ENCODE results near the gene MAGI1. TPM values are rescaled to one million over a fixed set of nuclear protein-coding genes. Genes with fewer than 3 reads are reported as not detected.

The MAGI1 gene
- total RNA-seq, 5 donors from 2014 or later (not counting 1 experiment from before 2014, with no cell fraction given) = 0.23 to 0.63 (median 0.29) TPM

DNA sequence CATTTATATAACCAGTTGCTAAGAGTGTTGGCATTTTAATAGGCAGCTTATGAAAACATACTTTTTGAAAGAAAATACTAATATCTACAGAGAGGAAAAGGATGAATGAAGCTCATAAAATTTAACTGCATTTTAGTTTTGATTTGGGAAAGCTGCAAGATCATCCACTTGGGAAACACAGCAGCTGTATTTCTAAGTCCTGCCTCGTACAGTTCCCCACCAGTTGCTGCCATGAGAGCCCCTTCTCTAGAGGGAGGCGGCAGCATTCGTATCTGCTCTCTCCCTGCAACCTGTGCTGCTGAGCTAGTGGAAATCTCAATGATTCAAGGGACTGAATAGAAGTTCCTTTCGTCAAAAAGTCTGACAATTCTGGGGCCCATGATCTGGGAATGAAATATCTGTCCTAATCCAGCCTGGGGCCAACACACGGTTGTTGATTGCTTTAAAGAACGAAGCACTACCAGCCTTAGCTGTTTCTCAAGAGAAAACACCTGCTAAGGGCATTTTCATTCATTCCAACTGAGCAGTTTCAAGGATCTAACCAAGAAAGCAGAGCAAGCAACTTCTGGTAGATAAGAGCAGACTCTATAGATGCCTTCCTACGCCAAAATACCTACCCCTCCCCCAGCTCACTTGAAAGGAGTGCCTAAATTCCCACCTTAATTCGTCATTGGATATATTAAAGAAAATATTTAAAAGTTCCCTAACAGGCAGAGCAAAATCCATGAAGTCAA lies 223.7 kb downstream of the MAGI1 start:
- H3K4me1 ChIP-seq (ENCODE audit: control insufficient read depth in 1 of 2, extremely low read depth in 1 of 2, insufficient read depth in 2 of 2, low read length in 2 of 2) = no peaks in the 10 kb centered on the region
- POLR2A ChIA-PET = no interaction called here
- H3K27me3 Mint-ChIP-seq = no peaks in the 10 kb centered on the region
- CTCF ChIA-PET = no interaction called here
- H3K9me3 ChIP-seq = no peaks in the 10 kb centered on the region
- H3K27ac ChIP-seq (ENCODE audit: low read length) = no peak overlapping the region
- no peak overlapping the region for H3K4me3 Mint-ChIP-seq
- no peak for DNase-seq
- H3K36me3 Mint-ChIP-seq = no peaks in the 10 kb centered on the region
- no peaks in the 10 kb centered on the region for H3K27me3 ChIP-seq (replicated peaks in 1 of 2; ENCODE audit: control insufficient read depth in 2 of 2, extremely low read depth in 1 of 2, insufficient read depth in 2 of 2, low read length in 1 of 2)
- no peaks in the 10 kb centered on the region for H3K4me1 Mint-ChIP-seq
- no peaks in the 10 kb centered on the region for H3K36me3 ChIP-seq (ENCODE audit: control insufficient read depth in 2 of 2, extremely low read depth in 1 of 2, insufficient read depth in 1 of 2, low read length in 1 of 2)
- H3K27ac Mint-ChIP-seq = no peak overlapping the region
- no peak overlapping the region for H3K4me3 ChIP-seq (ENCODE audit: control insufficient read depth in 1 of 2, extremely low read depth in 1 of 2, low read length in 1 of 2)
- peaks cover 0 to 7% (median 3%) of the 10 kb centered on the region in 3 donors for H3K9me3 Mint-ChIP-seq
- no peak for ATAC-seq (replicated peaks in 1 of 4)
- 66% methylated on average over 5 of the region's 8 CpGs for WGBS (ENCODE audit: insufficient coverage)

DNA sequence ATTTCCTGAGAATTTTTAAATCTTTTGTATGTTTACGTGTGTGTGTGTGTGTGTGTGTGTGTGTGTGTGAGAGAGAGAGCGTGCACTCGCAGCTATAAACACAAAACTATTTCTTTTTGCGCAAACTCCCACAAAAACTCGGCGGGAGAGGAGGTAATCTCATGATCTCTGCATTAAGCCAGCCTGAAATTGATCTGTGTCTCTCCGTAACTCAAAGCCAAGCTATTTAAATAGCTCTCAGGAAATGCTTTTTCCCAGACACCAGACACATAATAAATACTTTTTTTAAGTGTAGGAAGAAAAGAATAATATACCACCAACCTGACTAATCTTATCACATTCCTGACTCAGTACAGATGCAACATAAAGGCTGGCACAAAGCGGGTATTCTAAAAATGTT lies 226.8 kb downstream of the MAGI1 start:
- Histone ChIP-seq H3K9me3 (no peaks in the 10 kb centered on the region), H3K27me3 (replicated peaks in 1 of 2; ENCODE audit: control insufficient read depth in 2 of 2, extremely low read depth in 1 of 2, insufficient read depth in 2 of 2, low read length in 1 of 2) (no peaks in the 10 kb centered on the region), H3K27ac (ENCODE audit: low read length) (no peak overlapping the region), H3K4me1 (ENCODE audit: control insufficient read depth in 1 of 2, extremely low read depth in 1 of 2, insufficient read depth in 2 of 2, low read length in 2 of 2) (no peaks in the 10 kb centered on the region), H3K4me3 (ENCODE audit: control insufficient read depth in 1 of 2, extremely low read depth in 1 of 2, low read length in 1 of 2) (no peak overlapping the region), H3K36me3 (ENCODE audit: control insufficient read depth in 2 of 2, extremely low read depth in 1 of 2, insufficient read depth in 1 of 2, low read length in 1 of 2) (no peaks in the 10 kb centered on the region)
- Mint-ChIP-seq H3K9me3 (peaks cover 0 to 6% (median 3%) of the 10 kb centered on the region in 3 donors), H3K27ac (no peak overlapping the region), H3K4me1 (no peaks in the 10 kb centered on the region), H3K27me3 (no peaks in the 10 kb centered on the region), H3K36me3 (no peaks in the 10 kb centered on the region), H3K4me3 (no peak overlapping the region)
- ATAC-seq (replicated peaks in 1 of 4) = no peak
- no CpG with 5 or more reads among the region's 8 CpGs for WGBS (ENCODE audit: insufficient coverage)
- no peak for DNase-seq
- ChIA-PET CTCF (no interaction called here), POLR2A (no interaction called here)

DNA sequence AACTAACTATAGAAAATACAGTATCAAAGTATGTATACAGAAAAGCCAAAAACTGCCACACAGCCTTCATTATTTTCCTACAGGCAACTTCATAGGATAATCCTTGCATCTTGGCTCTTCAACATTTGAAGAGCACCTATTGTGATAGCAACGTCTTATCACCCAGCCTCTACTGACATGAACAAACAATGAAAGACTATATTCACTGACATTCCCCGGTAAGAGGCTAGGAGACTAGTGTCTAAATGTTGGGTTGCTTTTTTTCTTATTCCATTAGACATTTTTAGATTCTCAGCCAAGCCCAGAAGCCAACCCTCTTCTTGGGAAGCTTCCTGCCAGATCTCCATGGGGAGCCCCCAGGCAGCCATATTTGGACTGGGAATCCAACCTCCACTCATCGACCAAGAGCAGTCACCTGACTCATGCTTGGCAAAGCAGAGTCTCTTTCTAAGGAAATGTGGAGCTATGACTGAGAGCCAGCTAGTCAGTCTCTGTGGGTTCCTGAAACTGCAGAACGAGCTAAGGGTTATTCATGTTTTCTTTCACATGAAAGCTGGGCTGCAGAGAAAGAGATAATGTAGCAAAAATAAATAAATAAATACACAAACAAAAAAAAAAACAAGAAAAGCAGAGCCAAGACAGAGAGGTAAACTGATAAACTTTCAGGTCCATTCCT lies 227.5 kb downstream of the MAGI1 start:
- DNase-seq = no peak
- no peak overlapping the region for H3K27ac Mint-ChIP-seq

DNA sequence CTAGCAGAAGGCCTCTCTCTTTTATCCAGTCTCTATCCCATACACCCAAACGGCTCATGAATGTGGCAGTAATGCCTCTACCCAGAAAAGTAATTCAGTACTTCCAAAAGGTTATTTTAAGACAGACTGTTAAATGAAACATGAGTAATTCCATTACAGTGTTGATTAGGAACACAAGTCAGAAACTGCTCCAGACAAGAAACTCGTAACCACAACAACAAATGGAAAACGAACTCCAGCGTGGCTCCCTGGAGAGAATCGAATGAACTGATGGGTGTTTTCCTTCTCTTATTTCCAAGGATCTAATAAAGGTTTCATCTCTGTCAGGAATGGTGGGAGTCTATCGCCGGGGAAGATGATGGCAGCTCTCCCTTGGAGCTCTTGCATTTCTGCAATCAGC lies 228.4 kb downstream of the MAGI1 start:
- no peak overlapping the region for H3K4me3 Mint-ChIP-seq
- WGBS (ENCODE audit: insufficient coverage) = no CpG with 5 or more reads among the region's 7 CpGs
- POLR2A ChIA-PET = no interaction called here

More for the DNA sequence above, 227.5 kb downstream of the MAGI1 start:
- ChIA-PET CTCF (no interaction called here), POLR2A (no interaction called here)
- Histone ChIP-seq H3K36me3 (ENCODE audit: control insufficient read depth in 2 of 2, extremely low read depth in 1 of 2, insufficient read depth in 1 of 2, low read length in 1 of 2) (no peaks in the 10 kb centered on the region), H3K4me1 (ENCODE audit: control insufficient read depth in 1 of 2, extremely low read depth in 1 of 2, insufficient read depth in 2 of 2, low read length in 2 of 2) (no peaks in the 10 kb centered on the region), H3K27ac (ENCODE audit: low read length) (no peak overlapping the region), H3K4me3 (ENCODE audit: control insufficient read depth in 1 of 2, extremely low read depth in 1 of 2, low read length in 1 of 2) (no peak overlapping the region), H3K9me3 (no peaks in the 10 kb centered on the region), H3K27me3 (replicated peaks in 1 of 2; ENCODE audit: control insufficient read depth in 2 of 2, extremely low read depth in 1 of 2, insufficient read depth in 2 of 2, low read length in 1 of 2) (no peaks in the 10 kb centered on the region)
- ATAC-seq (replicated peaks in 1 of 4) = no peak
- no peak overlapping the region for H3K4me3 Mint-ChIP-seq
- H3K9me3 Mint-ChIP-seq = peaks cover 0 to 6% (median 3%) of the 10 kb centered on the region in 3 donors
- no peaks in the 10 kb centered on the region for H3K4me1 Mint-ChIP-seq
- no CpG with 5 or more reads among the region's 4 CpGs for WGBS (ENCODE audit: insufficient coverage)
- H3K27me3 Mint-ChIP-seq = no peaks in the 10 kb centered on the region
- no peaks in the 10 kb centered on the region for H3K36me3 Mint-ChIP-seq

DNA sequence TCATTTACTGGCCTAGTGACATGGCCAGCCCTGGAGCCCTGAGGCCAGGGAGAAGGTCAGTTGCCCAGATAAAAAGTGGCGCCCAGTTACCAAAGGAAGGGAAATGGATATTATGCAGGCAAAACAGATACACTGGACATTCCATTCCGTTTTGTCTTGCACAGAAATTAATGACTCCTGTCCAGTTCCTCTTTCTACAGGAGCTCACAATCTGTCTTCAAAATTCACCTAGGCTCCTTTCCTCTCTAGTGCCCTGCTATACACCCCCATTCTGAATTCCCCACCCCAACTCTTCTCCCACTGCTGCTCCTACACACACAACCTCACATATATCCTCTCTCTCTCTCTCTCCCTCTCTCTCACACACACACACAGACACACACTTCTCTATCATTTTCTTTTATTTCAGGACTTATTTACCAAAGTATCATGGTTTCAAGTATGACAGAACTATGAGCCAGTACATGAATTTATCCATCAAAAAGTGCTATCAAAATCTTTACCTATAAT lies 229.0 kb downstream of the MAGI1 start:
- Mint-ChIP-seq H3K36me3 (no peaks in the 10 kb centered on the region), H3K4me3 (no peak overlapping the region), H3K9me3 (peaks cover 0 to 6% (median 3%) of the 10 kb centered on the region in 3 donors), H3K4me1 (no peaks in the 10 kb centered on the region), H3K27ac (no peak overlapping the region), H3K27me3 (no peaks in the 10 kb centered on the region)
- no peaks in the 10 kb centered on the region for H3K9me3 ChIP-seq
- ChIA-PET POLR2A (no interaction called here), CTCF (no interaction called here)
- no peak overlapping the region for H3K27ac ChIP-seq (ENCODE audit: low read length)
- DNase-seq (no peak), ATAC-seq (replicated peaks in 1 of 4) (no peak)
- H3K36me3 ChIP-seq (ENCODE audit: control insufficient read depth in 2 of 2, extremely low read depth in 1 of 2, insufficient read depth in 1 of 2, low read length in 1 of 2) = no peaks in the 10 kb centered on the region
- no peaks in the 10 kb centered on the region for H3K27me3 ChIP-seq (replicated peaks in 1 of 2; ENCODE audit: control insufficient read depth in 2 of 2, extremely low read depth in 1 of 2, insufficient read depth in 2 of 2, low read length in 1 of 2)
- 46% methylated on average over 2 of the region's 2 CpGs for WGBS (ENCODE audit: insufficient coverage)
- no peaks in the 10 kb centered on the region for H3K4me1 ChIP-seq (ENCODE audit: control insufficient read depth in 1 of 2, extremely low read depth in 1 of 2, insufficient read depth in 2 of 2, low read length in 2 of 2)
- no peak overlapping the region for H3K4me3 ChIP-seq (ENCODE audit: control insufficient read depth in 1 of 2, extremely low read depth in 1 of 2, low read length in 1 of 2)

More for the DNA sequence above, 228.4 kb downstream of the MAGI1 start:
- Mint-ChIP-seq H3K36me3 (no peaks in the 10 kb centered on the region), H3K4me1 (no peaks in the 10 kb centered on the region), H3K27ac (no peak overlapping the region), H3K27me3 (no peaks in the 10 kb centered on the region), H3K9me3 (peaks cover 0 to 6% (median 3%) of the 10 kb centered on the region in 3 donors)
- no peak overlapping the region for H3K27ac ChIP-seq (ENCODE audit: low read length)
- CTCF ChIA-PET = no interaction called here
- H3K4me3 ChIP-seq (ENCODE audit: control insufficient read depth in 1 of 2, extremely low read depth in 1 of 2, low read length in 1 of 2) = no peak overlapping the region
- no peaks in the 10 kb centered on the region for H3K9me3 ChIP-seq
- H3K36me3 ChIP-seq (ENCODE audit: control insufficient read depth in 2 of 2, extremely low read depth in 1 of 2, insufficient read depth in 1 of 2, low read length in 1 of 2) = no peaks in the 10 kb centered on the region
- ATAC-seq (replicated peaks in 1 of 4) = no peak
- no peaks in the 10 kb centered on the region for H3K27me3 ChIP-seq (replicated peaks in 1 of 2; ENCODE audit: control insufficient read depth in 2 of 2, extremely low read depth in 1 of 2, insufficient read depth in 2 of 2, low read length in 1 of 2)
- no peaks in the 10 kb centered on the region for H3K4me1 ChIP-seq (ENCODE audit: control insufficient read depth in 1 of 2, extremely low read depth in 1 of 2, insufficient read depth in 2 of 2, low read length in 2 of 2)
- DNase-seq = no peak

DNA sequence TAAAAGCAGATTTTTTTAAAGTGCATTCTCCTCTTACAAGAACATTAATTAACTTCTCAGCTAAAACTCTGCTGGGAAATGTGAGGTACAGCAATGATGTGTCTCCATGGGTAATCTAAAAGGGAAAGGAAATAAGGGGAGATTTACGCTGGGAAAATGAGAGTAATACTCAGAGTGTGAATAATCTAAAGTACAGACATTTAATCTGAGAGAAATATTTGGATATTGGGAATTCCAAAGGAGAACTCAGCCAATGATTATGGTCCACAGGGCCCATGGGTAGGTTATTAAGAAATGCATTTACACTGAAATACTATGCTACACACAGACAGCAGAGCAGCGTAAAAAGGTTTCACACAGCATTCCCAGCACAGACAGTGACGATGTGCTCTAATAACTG lies 229.9 kb downstream of the MAGI1 start:
- H3K27ac Mint-ChIP-seq = no peak overlapping the region
- H3K9me3 Mint-ChIP-seq = peaks cover 0 to 9% (median 3%) of the 10 kb centered on the region in 3 donors
- ChIA-PET CTCF (no interaction called here), POLR2A (no interaction called here)
- H3K27me3 ChIP-seq (replicated peaks in 1 of 2; ENCODE audit: control insufficient read depth in 2 of 2, extremely low read depth in 1 of 2, insufficient read depth in 2 of 2, low read length in 1 of 2) = no peaks in the 10 kb centered on the region
- H3K27me3 Mint-ChIP-seq = no peaks in the 10 kb centered on the region
- no peak overlapping the region for H3K27ac ChIP-seq (ENCODE audit: low read length)
- H3K4me1 ChIP-seq (ENCODE audit: control insufficient read depth in 1 of 2, extremely low read depth in 1 of 2, insufficient read depth in 2 of 2, low read length in 2 of 2) = no peaks in the 10 kb centered on the region
- H3K4me3 Mint-ChIP-seq = no peak overlapping the region
- no peaks in the 10 kb centered on the region for H3K9me3 ChIP-seq
- WGBS (ENCODE audit: insufficient coverage) = 80% methylated on average over 3 of the region's 3 CpGs
- H3K36me3 Mint-ChIP-seq = no peaks in the 10 kb centered on the region
- no peak overlapping the region for H3K4me3 ChIP-seq (ENCODE audit: control insufficient read depth in 1 of 2, extremely low read depth in 1 of 2, low read length in 1 of 2)
- no peaks in the 10 kb centered on the region for H3K4me1 Mint-ChIP-seq
- DNase-seq = no peak
- no peak for ATAC-seq (replicated peaks in 1 of 4)
- H3K36me3 ChIP-seq (ENCODE audit: control insufficient read depth in 2 of 2, extremely low read depth in 1 of 2, insufficient read depth in 1 of 2, low read length in 1 of 2) = no peaks in the 10 kb centered on the region
